NCI-H1694 (cell line): ENCODE measurements around the gene POU3F1.

ENCODE experiments used
- DNase-seq: peaks from one replicate; lab custom pipeline; 2025; lab: John Stamatoyannopoulos, UW

POU3F1 gene

DNA sequence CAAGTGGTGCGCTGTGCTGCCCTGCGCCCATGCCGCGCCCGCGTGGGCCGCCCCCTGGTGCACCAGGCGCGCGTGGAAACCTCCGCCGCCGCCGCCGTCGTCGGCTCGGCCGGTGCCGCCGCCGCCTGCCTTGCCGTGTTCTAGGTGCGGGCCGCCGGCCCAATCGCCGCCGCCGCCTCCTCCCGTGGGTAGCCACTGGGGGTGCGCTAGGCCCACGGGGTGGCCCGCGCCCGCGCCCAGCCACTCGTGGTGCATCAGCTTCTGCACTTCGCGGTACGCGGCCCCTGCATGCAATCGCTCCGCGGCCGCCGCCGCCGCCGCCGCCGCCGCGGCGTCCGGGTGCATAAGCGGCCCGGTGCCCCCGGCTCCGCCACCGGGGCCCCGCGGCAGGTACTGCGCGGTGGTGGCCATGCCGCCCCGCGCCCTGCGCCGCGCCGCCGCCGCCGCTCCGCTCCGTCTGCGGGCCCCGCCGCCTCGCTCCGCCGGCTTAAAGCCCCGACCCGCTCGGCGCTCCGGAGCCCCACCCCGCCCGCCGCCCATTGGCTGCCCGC is at the start of gene POU3F1:
POU3F1 (minus strand) TSS at position 461 of the 551 bp plus-strand sequence; CDS start at position 411, 50 bp downstream.
- no peak for DNase-seq

DNA sequence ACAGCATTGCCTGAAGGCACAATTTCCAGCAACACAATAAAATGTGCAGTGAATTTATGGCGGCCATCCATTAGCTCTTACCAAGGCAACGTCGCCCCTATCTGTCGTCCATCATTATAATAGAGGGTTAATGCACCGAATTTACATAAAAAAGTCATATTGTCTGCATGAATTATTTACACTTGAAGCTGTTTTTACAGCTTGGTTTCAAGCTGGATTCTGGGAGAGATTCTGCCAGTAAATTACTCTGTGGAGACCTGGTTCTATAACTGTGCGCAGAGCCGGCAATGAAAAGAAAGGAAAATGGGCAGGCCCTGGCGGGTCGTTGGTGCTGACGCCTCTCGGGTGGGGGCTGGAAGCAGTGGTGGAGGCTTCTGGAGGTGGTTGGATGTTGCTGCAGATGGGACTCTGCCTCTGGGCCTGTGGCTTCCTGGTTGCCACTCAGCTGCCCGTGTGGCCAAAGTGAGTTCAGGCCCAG is 48.9 kb upstream of the POU3F1 start:
- no peak for DNase-seq

DNA sequence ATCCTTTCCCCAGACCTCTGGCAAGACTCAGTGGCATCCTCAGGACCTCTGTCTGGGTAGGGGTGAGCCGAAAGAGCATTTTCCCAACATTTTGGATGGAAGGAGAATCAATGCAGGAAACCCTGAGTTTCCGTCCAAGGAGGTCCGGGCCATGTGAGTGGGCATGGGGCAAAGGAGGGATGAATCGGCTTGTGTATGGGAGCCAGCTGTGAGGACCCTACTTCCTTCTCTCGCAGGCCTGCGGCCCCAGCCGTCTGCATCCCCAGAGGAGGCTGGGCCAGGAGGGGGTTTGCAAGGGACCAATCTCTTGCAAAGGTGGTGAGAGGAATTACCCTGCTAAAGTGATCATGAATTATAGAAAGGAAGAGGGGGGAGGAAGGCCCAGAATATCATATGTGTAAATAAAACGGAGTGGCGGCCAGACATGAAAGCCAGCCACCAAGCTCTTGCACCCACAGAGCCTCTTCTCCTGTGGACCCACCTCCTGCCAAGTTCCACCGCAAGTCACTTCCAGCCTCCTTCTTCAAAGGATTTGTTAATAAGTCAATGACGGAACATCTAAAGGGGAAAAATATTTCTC is 48.2 kb upstream of the POU3F1 start:
- DNase-seq: no peak

DNA sequence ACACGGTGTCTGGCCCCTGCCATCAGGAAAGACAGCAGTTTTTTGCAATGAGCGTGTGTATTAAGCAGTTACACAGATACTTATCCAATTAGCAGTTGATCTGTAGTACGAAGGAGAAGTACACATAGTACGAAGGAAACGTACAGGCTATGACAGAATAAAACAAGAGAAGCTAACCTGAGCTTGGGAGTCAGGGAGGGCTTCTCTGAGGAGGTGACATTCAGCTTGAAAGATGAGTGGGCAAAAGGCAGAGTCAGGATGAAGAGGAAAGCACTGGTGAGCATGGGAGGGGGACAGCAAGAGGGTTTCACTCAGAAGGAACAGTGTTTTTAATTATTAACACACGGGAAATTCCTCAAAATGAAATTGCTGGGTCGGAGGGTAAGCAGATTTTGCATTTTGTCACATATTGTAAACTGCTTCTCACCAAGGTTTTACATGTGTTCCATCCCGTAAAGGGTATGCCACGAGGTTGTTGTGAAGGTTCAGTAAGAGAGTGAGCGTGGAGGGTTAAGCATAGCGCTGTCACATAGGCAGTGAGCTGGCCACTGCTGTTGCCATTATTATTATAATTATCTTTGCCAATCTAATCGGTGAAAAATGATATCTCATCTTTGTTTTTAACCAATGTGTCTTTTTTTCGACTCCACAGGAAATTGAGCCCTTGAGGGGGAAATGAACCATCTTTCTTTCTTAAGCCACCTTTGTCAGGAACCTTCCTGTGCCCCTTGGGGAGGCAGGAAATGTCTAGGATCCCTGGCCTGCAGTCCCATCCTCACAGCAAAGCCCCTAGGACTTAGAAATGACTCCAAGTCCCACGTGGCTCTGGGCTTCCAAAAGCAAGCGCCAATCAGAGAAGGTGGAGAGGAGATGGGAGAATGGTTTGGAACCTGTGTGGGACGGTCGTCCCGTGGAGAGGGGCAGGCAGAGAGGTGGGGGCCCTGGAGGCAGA is 47.3 kb upstream of the POU3F1 start:
- DNase-seq: no peak

DNA sequence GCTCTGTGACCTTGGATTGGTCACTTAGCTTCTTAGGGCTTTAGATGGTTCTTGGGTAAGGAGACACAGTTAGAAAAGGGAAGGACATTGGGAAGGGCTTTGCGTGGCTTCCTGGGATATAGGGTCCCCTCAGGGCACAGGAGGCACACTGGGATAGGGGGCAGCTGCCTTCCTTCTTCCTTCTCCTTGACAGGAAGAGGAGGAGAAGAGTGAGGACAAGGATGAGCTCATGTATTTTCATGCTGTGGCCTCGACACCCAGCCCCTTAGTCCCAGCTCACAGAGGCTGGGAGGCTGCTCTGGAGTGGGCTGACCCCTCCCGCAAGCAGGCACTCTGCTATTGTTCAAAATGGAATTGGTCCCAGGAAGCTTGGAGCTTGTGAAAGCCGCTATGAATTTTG is 45.7 kb upstream of the POU3F1 start:
- DNase-seq: no peak

DNA sequence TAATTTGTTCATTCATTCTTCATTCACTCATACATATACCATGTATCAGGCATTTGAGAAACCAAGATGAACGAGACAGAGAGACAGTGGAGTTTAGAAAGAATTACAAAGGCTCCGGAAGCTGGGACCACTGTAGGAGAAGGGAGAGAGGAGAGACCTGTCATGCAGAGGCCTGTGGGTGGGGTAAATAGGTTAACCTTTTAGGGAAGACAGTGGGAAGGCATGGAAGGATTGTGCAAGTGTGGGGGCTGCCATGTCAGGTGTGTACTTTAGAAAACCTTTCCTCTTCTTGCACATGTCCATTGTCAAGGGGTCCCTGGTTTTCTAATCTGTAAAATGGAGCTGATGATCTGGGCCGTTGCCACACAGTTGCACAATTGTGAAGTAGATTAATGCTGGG is 44.2 kb upstream of the POU3F1 start:
- DNase-seq: no peak

DNA sequence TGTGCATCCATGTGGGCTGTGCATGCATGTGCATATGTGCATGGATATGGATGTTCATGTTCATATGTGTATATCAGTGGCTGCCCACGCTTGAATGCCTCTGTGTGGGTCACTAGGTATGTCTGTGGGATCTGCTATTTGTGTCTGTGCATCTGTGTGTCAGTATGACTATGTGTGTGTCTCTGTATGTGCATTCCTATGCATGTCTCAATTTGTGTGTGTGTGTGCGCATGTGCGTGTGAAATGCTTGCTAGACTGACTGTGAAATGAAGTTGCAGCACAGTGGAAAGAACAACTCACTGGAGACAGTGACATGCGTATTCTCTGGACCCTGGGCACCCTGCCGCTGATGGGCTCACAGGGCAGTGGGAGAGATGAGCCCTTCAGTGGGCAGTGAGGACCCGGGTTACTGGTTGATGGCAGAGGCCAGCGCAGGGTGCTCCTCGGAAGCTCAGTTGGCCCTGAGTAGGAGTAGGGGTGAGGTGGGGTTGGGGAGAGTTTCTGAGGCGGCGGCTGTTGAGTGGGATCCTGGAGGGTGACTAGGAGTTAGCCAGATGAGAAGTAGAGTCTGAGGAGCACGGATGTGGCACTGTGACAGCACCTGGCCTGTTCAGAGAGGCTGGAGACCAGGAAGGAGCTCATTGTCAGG is 43.2 kb upstream of the POU3F1 start:
- DNase-seq: no peak

DNA sequence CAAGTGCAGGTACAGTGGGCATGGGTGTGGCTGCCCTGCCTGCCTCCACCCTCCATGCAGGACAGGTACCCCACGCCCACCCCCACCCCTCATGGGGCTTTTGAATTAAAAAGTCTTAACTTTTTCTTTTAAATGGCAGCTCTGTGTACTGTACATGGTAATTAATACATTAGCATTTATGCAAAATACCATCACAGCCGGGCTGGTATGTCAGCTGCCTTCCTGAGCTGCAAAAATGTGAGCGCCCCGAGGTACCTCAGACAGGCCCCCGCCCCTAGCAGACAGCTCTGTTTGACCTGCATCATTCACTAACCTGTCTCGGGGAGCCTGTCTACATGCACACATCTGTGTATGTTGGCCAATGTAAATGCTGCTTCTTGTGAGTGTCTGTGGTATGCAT is 42.2 kb upstream of the POU3F1 start:
- no peak for DNase-seq

DNA sequence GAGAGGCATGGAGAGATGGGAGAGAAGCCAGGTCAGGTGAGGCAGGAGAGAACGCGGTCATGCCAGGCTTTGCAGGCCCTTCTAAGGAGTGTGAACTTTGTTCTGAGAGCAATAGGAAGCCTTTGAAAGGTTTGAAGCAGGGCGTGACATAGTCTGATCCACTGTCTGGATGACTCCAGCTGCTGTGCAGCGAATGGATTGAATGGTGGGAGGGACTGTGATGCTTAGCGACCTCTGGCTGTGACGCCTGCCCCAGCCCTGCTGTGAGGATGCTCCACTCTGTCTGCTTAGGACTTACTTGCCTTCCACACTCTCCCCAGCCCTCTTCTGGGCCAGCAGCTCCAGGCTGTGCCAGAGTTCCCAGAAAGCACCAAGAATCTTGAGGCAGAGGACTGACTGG is 41.8 kb upstream of the POU3F1 start:
- DNase-seq: no peak

DNA sequence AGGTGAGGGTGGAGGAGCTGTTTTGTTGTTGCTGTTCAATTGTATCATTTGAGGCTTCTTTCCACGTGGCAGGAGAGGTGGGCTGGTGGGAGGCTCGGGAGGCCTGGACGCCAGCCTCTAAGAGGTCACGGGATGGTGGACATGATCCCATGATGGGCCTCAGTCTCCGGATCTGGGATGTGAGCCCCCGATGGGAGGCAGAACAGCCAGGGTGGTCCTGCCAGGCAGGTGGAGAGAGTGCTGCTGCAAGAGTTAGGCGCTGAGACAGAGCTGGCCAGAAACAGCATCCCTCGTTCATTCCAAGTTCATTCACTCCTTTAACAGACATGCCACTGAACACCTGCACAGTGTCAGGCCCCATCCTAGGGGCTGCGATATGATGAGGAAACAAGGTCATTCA is 41.1 kb upstream of the POU3F1 start:
- DNase-seq: no peak

DNA sequence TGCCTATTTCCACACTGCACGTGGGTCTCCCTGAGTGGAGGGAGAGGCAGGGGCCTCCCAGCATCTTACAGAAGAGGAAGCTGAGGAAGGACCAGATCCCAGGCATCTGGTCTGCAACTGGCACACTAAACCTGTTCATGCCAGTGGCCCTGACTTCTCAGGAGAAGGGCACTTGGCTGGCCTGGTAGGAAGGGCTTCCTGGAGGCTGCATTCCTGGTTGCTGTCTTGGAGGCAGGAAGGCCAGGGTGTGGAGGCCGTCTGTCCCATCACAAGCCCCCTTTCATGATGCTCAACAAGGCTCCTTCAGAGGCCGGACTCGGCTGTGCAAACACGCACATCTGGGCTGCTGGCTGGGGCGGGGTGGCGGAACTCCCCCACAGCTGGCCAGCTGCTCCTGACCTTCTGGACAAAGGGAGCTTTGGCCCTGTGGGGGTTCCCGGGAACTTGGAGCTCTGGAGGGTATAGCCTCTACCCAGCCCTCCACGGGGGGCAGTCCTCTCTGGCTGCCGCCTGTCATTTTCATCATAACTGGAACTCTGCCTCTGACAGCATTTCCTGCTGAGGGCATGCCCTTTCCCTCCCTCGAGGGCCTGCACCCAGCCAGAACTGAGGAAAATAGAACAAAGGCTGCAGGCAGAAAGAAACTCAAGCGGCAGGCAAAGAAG is 39.2 kb upstream of the POU3F1 start:
- DNase-seq: no peak

DNA sequence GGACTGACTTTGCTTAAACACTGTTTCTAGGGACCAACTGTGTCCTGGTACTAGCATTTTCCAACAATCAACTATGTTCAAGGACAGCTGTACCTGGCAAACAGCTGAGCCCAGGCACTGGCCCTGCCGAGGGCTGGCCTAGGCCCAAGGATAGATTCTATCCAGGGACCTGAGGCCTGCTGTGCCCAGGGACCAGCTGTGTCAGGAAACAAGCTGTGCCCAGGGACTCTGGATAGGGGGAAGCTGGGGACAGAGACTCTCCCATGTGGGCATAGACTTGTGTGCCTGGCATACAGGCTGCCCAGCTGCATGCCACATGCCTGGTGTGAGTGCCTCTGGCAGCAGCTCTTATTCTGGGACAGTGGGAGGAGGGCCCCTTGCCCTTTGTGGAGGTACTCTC is 38.1 kb upstream of the POU3F1 start:
- peak; percentile 15 for DNase-seq

DNA sequence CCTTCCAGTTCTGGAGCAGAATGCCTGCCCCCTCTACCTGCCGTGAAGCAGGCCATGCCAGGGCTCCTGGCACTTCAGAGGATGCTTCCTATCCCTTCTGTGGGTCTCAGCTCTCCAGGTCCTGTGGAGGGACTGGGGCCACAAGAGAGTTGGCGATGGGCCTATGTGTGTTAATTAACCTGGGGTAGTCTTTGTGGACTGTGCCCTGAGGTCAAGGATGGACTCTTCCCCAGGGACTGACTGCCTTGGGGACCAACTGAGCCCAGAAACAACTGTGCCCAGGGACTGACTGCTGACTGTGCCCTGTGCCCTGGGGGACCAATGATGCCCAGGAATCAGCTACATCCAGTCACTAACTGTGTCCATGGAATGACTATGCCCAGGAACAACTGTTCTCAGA is 37.5 kb upstream of the POU3F1 start:
- DNase-seq: no peak

DNA sequence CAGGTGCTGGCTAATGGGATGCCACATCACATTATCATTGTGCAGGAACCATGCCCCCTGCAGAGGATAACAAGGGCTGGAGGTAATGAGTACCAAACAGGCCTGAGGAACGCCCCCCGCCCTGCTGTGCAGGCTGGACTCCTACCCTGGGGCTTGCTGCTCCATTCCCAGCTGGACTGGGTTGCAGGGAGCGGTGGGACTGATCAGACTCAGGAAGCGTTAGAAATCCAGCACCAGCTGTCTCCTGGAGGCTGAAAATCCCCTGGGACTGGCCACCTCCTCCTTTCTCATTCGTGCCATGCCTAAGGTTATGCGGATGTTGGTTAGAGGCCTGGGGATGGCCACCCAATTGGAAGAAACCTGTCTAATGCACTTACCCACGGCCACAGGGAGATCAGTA is 36.9 kb upstream of the POU3F1 start:
- DNase-seq: peak; percentile 25

DNA sequence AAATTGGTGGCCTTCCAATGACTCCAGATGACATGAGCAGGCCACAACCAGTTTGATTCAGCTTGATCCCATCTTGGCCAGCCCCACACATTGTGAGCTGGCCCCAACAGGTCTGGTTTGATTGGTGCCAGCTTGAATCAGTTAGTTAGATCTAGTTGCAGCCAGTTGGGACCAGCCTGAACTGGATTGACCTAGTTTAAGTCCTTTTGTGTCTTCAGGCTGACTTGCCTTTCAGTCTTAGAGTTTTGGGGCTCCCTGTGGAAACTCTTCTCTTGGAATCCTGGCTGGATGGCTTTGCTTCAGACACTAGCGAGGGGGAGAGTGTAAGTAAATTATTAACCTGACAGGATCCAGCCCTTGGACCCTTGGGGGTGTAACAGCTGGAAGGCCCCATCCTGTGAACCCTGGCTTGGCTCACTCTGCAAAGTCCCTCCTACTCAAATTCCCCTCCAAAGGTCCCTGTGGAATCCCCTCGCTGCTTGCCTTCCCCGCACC is 36.2 kb upstream of the POU3F1 start:
- no peak for DNase-seq

DNA sequence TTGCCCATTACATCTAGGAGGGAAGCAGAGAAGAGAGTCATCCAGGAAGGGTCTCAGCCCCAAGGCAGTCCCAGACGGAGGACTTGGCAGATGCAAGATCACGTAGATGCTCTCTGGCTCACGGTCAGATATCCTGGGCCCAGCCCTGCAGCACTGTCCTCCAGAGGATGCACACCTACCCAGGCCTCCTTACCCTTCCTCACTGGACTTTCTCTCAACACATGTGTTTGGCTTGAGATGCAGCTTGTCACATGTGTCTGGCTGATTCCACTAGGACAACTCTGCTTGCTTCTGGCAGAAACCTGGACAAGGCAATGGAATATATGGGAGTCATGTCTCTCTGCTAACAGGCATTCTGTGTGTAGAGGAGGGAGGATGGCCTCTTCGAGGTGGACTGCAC is 32.4 kb upstream of the POU3F1 start:
- no peak for DNase-seq

DNA sequence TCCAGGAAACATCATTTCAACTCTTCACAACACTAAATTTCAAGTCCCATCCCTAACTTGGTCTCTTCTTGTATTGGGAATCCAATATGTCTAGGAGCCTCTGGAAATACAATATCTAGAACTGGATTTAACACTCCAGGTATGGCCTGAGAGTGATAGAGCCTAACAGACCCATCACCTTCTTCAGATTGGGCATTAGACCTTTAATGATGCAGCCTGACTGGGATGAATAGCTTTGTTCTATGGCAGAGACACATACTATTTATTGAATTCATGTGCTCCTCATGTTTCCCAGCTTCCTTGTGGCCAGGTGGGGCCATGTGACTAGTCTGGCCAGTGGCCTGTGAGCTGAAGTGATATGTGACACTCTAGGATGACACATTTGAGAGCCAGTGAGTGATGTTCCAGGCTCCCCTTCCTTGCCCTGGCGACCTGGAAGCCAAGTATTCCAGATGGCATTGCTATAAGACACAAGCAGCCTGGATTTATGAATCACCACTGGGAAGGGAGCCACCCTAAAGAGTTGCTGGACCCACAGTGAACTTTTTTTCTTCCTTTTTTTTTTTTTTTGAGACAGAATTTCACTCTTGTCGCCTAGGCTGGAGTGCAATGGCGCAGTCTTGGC is 31.0 kb upstream of the POU3F1 start:
- DNase-seq: no peak

DNA sequence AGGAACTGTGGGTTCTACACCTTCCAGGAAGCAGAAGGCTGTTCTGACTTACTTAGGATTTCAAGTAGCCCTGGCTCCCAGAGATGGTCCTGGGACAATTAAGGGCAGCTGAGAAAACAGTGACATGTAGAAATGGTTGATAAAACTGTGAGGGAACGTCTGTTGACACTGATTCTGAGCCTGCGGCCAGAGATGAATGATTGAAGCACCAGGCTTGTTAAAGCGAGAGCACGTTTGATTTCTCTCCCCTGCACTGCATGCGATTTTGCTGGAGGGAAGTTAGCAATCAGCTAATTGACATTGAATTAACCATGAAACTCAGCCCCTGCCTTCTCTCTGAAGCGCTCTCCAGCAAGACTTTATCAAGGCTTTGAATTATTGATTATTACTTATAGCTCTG is 29.9 kb upstream of the POU3F1 start:
- DNase-seq: no peak

DNA sequence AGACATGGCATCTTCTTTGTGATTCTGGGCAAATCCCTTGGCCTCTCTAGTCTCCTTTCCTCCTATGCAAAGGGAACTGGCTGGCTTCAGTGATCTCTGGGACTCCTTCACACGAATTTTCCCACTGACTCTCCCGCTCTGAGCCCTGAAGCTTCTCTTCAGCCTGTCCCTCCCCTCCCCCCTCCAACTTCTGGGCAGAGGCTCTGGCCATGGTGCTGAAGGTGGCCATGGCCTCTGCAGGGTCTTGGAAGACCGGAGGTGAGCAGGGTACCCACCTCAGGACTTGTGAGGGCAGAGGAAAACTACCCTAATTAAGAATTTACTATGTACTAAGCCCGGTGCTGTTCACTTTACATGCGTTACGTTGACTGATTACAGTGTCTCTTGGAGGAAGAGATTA is 29.4 kb upstream of the POU3F1 start:
- DNase-seq: no peak

DNA sequence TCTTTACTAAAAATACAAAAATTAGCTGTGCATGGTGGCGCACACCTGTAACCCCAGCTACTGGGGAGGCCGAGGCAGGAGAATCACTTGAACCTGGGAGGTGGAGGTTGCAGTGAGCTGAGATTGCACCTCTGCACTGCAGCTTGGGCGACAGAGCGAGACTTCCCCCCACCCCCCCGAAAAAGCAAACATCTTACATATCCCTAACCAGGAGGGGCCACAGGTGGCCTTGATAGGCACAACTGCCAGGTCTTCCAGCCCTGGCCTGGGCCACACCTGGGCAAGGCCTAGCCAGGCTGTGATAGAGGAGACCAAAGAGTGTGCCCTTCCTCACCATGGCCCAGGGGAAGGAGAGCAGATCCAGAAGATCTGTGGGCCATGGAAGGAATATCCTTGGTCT is 28.6 kb upstream of the POU3F1 start:
- no peak for DNase-seq

DNA sequence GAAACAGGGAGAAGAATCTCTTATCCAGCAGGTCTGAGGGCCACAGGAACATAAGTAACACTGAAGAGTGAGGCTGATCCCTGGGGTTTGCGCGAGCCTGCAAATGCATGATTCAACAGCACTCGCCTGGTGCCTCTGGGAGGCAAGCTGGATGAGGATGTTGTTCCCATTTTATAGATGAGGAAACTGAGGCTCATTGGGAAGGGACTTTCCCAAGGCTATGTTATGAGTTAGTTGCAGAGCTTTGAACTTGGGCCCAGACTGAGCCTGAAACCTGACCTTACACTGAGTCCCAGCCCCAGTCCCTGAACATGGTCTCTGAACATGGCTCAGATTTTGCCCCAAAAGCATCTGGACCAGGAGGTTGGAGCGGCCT is 27.7 kb upstream of the POU3F1 start:
- no peak for DNase-seq
